D721Med (cell line): ENCODE results near the gene TSPAN9.

Experiments used
- DNase-seq: peaks from one replicate; pipeline ENCODE4 v3.0.0; 2011; ENCODE audit warnings: low spot score; ENCODE audit not compliant: insufficient read length
- FAIRE-seq: peaks from 2 replicates; lab custom pipeline; 2011; peaks lifted over from hg19 to GRCh38; lab: Jason Lieb, UNC
- CTCF ChIP-seq: IDR thresholded peaks from 2 replicates; pipeline ENCODE4 v1.5.1; 2012; ENCODE audit warnings: mild to moderate bottlenecking, control low read depth; ENCODE audit not compliant: insufficient read depth; ENCODE audit errors: missing control alignments

The TSPAN9 gene

DNA sequence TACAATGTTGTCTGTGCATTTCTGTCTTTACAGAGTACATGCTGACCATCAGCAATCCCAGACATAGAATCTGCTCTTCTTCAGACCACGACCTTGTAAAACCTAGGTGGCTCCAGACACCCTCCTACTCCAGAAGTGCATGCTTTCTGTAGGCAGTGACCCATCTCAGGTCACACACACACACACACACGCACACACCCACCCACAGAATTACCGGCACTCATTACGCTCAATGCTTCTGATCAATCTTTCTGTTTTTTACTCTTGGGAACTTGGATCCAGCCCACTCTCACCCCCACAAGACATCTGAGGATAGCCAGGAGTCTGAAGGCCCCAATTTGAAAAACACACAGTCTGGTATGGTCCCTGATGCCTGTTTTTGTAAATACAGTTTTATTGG is 7.5 kb upstream of the TSPAN9 start:
- no peak for TF ChIP-seq CTCF
- FAIRE-seq (no peak), DNase-seq (no peak)

- no peak for FAIRE-seq
- DNase-seq = no peak
- TF ChIP-seq CTCF = no peak
These were observed 6.1 kb upstream of the TSPAN9 start for GRCh38 chr12:3071107-3071506.

- no peak for TF ChIP-seq CTCF
- DNase-seq (no peak), FAIRE-seq (no peak)
These were observed 5.5 kb upstream of the TSPAN9 start for GRCh38 chr12:3071710-3072109.

DNA sequence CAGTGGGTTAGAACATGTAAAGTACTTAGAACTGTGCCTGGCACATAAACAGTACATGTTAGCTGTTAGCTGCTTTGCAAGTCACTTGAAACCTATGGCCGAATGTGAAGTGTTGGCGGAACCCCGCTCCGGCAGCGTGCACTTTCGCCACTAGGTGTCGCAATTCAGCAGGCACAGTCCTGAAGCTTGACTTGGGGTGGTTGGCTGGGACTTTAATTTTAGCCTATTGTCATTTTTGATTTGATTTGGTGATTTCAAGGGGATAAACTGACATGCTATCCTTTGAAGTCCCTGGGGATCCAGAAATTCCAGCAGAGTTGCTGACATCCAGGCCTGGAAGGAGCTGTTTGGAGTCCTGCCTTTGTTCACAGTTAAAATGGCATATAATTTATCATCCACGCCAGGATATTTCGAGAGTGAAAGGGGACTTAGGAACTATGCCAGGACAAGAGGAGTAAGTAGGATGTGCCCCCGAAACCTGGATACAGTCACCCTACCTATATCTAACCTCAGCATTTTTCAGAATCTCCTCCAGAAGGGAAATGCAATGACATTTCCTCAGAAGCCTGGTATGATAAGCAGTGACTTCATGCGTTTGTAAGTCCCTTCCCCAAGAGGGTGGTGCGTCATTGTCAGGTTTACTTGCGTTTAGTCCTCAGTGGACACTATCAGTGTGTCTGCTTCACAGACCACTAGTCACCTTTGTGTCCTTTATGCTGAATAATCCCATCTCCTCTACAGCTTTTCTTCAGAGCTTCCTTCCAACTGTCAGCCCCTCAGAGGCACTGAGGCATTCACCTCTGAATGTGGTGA is 3.5 kb upstream of the TSPAN9 start:
- TF ChIP-seq CTCF = peak; percentile 98
- DNase-seq (peak; percentile 91), FAIRE-seq (peak; percentile 51)

DNA sequence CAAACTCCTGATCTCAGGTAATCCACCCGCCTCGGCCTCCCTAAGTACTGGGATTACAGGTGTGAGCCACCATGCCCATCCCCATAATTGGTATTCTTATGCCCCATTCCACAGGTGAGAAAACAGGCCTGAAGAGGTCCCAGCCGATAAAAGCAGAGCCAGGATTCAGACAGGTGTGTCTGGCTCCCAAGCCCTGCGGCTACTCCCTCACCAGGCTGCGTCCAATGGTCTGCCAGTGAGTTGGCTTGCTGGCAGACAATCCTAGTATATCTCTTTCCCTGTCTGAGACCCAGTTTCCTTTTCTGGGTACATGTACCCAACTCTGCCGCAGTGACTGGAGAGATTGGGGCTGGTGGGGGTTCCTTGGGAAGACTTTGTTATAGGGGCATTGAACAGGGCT is 1.9 kb upstream of the TSPAN9 start:
- DNase-seq (no peak), FAIRE-seq (no peak)
- no peak for TF ChIP-seq CTCF

- no peak for FAIRE-seq
- no peak for TF ChIP-seq CTCF
These were observed 448 bp downstream of the TSPAN9 start for GRCh38 chr12:3077572-3078081.

More at GRCh38 chr12:3077572-3078081, 448 bp downstream of the TSPAN9 start:
- no peak for DNase-seq
